HepG2 (cell line): Measurements from ENCODE around the gene EOLA2. TPM values are rescaled to one million over a fixed set of nuclear protein-coding genes. Genes with fewer than 3 reads are reported as not detected.

Source experiments
- ARNTL ChIP-seq: sonication (generic); formaldehyde crosslinking; IDR thresholded peaks from 2 replicates; pipeline ENCODE4 v1.4.0; 2020; ENCODE audit warnings: mild to moderate bottlenecking, missing genetic modification reagents
- ATF1 ChIP-seq: IDR thresholded peaks from 2 replicates; pipeline ENCODE4 v1.6.1; 2016; ENCODE audit warnings: mild to moderate bottlenecking, control low read depth
- CREB1 ChIP-seq, 2 experiments: fragments of 450-650 bp in 1 of 2; IDR thresholded peaks; 2 replicates each; pipeline ENCODE4 v1.6.1; 2016 to 2017; ENCODE audit warnings: control low read depth in 1 of 2, mild to moderate bottlenecking in 1 of 2, missing compliant biosample characterization in 1 of 2, missing genetic modification characterization in 1 of 2
- EP300 ChIP-seq, 3 experiments: sonication (generic) in 1 of 3; formaldehyde crosslinking in 1 of 3; IDR thresholded peaks; 2 replicates each; pipeline versions ENCODE4 v1.5.1 to v1.6.1; 2011 to 2020; ENCODE audit warnings: low read depth in 2 of 3, low read length in 2 of 3, borderline replicate concordance in 1 of 3, improper control_type of control experiment in 1 of 3, mild to moderate bottlenecking in 1 of 3, missing genetic modification reagents in 1 of 3, moderate library complexity in 1 of 3
- FOSL2 ChIP-seq: sonication (generic); formaldehyde crosslinking; IDR thresholded peaks from 2 replicates; pipeline ENCODE4 v1.4.0; 2020; ENCODE audit warnings: missing genetic modification reagents
- KLF9 ChIP-seq: IDR thresholded peaks from 2 replicates; pipeline ENCODE4 v1.6.1; 2016; ENCODE audit warnings: low read depth
- SOX6 ChIP-seq, 2 experiments: fragments of 450-650 bp in 1 of 2; sonication (generic) in 1 of 2; formaldehyde crosslinking in 1 of 2; IDR thresholded peaks; 2 replicates each; pipeline versions ENCODE4 v1.4.0 to v1.6.1; 2017 to 2020; ENCODE audit warnings: antibody characterized with exemption in 1 of 2, mild to moderate bottlenecking in 1 of 2, missing genetic modification reagents in 1 of 2
- SP5 ChIP-seq: IDR thresholded peaks from 2 replicates; pipeline ENCODE4 v1.6.1; 2016; ENCODE audit warnings: low read depth, borderline replicate concordance
- STAG1 ChIP-seq: sonication (generic); formaldehyde crosslinking; IDR thresholded peaks from 2 replicates; pipeline ENCODE4 v1.4.0; 2020; ENCODE audit warnings: missing genetic modification reagents
- TCF7 ChIP-seq: sonication (generic); IDR thresholded peaks from 2 replicates; pipeline ENCODE4 v1.6.1; 2016; ENCODE audit warnings: antibody characterized with exemption, low read depth
- XRCC5 ChIP-seq: fragments of 200-400 bp; formaldehyde crosslinking; optimal IDR thresholded peaks from 2 replicates; pipeline ENCODE3; 2017; ENCODE audit warnings: mild to moderate bottlenecking, low read length
- ZBTB7A ChIP-seq: sonication (generic); formaldehyde crosslinking; IDR thresholded peaks from 2 replicates; pipeline ENCODE4 v1.8.0; 2022; ENCODE audit warnings: mild to moderate bottlenecking, missing genetic modification reagents
- ZNF616 ChIP-seq: sonication (generic); formaldehyde crosslinking; IDR thresholded peaks from 2 replicates; pipeline ENCODE4 v1.5.0; 2020; ENCODE audit warnings: low read depth, mild to moderate bottlenecking, missing genetic modification reagents
- polyA plus RNA-seq, 8 experiments: library from polyadenylated mRNA; depleted of rRNA in 3 of 8; stranded (reverse) in 7 of 8; unstranded in 1 of 8; fragments of >200 nt; fragmentation: Illumina TruSeq in 4 of 8; extraction: Trizol in 4 of 8; gene quantifications; 2 replicates each; pipeline versions ENCODE4 v1.2.1 to v1.2.3, GENCODE V29; 2011 to 2016; ENCODE audit warnings: low read depth in 4 of 8, missing spikeins in 1 of 8, mixed read lengths in 1 of 8; ENCODE audit not compliant: insufficient read depth in 1 of 8
- total RNA-seq, 5 experiments: library from RNA; depleted of rRNA; stranded (reverse); fragments of >200 nt; fragmentation: Illumina TruSeq; extraction: Trizol; gene quantifications; 2 replicates each; pipeline ENCODE4 v1.2.3, GENCODE V29; 2016; ENCODE audit warnings: low read depth in 1 of 5
- TF ChIP-seq, protein P1 (sequence below): sonication (generic); formaldehyde crosslinking; IDR thresholded peaks from 2 replicates; pipeline ENCODE4 v1.4.0; 2020; ENCODE audit warnings: mild to moderate bottlenecking, low read depth, missing genetic modification reagents

Gene EOLA2
- total and polyA plus RNA-seq, 2 of the 13 experiments (the other 11 are each of a cell fraction or from before 2014, with no cell fraction given) = 20.4 to 22.0 TPM

DNA sequence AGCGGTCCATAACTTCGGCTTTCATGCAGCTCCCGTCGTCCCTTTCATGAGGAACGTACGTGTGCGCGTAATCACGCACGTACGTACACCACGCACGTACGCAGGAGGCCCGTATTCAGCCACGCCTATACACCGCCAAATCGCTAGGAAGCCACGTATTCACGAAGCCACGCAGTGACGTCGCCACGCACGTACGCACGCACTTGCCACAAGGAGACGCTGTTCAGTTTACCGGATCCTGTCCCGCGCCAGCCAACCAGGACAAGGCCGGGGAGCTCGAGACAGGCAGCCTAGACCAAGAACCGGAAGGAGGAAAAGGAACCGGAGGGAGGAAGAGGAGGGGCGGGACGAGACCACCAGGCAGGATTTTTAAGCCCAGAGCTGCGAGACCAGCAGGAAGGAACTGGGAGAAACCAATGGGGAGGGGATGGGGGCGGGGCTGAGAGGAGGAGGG lies at the start of gene EOLA2 (continued):
- TF ChIP-seq TCF7 (no peak), ZNF616 (CRISPR knock-in tag) (0 out of 2 replicates have a peak, but pooled peaks have one; percentile 3), FOSL2 (CRISPR knock-in tag) (peak; percentile 40), ATF1 (CRISPR knock-in tag) (peak; percentile 89), ARNTL (CRISPR knock-in tag) (0 out of 2 replicates have a peak, but pooled peaks have one; percentile 21), KLF9 (no peak), EP300 (IDR thresholded peaks at IDR 0.05; ENCODE audit: low read depth in 2 of 2, low read length in 2 of 2) (no peak), EP300 (CRISPR knock-in tag; IDR thresholded peaks at IDR 0.05; ENCODE audit: borderline replicate concordance) (0 out of 2 replicates have a peak, but pooled peaks have one; percentile 13), XRCC5 (peak; percentile 58), CREB1 (IDR thresholded peaks at IDR 0.05) (peak; percentile 94), CREB1 (CRISPR knock-in tag; IDR thresholded peaks at IDR 0.05) (peak; percentile 96), SP5 (CRISPR knock-in tag) (peak; percentile 57; the same call in 1 of the 2 replicates), ZBTB7A (CRISPR knock-in tag) (no peak), SOX6 (IDR thresholded peaks at IDR 0.05) (no peak), SOX6 (CRISPR knock-in tag; IDR thresholded peaks at IDR 0.05) (peak; percentile 22; the same call in 1 of the 2 replicates), STAG1 (CRISPR knock-in tag) (0 out of 2 replicates have a peak, but pooled peaks have one; percentile 3)
- TF ChIP-seq, protein P1, sequence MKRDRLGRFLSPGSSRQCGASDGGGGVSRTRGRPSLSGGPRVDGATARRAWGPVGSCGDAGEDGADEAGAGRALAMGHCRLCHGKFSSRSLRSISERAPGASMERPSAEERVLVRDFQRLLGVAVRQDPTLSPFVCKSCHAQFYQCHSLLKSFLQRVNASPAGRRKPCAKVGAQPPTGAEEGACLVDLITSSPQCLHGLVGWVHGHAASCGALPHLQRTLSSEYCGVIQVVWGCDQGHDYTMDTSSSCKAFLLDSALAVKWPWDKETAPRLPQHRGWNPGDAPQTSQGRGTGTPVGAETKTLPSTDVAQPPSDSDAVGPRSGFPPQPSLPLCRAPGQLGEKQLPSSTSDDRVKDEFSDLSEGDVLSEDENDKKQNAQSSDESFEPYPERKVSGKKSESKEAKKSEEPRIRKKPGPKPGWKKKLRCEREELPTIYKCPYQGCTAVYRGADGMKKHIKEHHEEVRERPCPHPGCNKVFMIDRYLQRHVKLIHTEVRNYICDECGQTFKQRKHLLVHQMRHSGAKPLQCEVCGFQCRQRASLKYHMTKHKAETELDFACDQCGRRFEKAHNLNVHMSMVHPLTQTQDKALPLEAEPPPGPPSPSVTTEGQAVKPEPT (CRISPR knock-in tag) = no peak
